ENCODE measurements around the gene RFX7. TPM values are rescaled to one million over a fixed set of nuclear protein-coding genes. Genes with fewer than 3 reads are reported as not detected.

RFX7 gene
- total RNA-seq, 1 experiment from 2014 or later, result 5.7 TPM

- DNase-seq (ENCODE audit: extremely low read depth, low read depth), result no peak
These were observed 95.6 kb downstream of the RFX7 start for GRCh38 chr15:56148064-56148463.

- no peak for DNase-seq (ENCODE audit: extremely low read depth, low read depth)
These were observed 96.9 kb downstream of the RFX7 start for GRCh38 chr15:56146756-56147155.

- no peak for DNase-seq (ENCODE audit: extremely low read depth, low read depth)
These were observed 115.6 kb downstream of the RFX7 start for GRCh38 chr15:56128081-56128480.

GRCh38 chr15:56126409-56126808 is 117.3 kb downstream of the RFX7 start:
- no peak for DNase-seq (ENCODE audit: extremely low read depth, low read depth)

GRCh38 chr15:56124391-56124790 is 119.3 kb downstream of the RFX7 start:
- no peak for DNase-seq (ENCODE audit: extremely low read depth, low read depth)

- DNase-seq (ENCODE audit: extremely low read depth, low read depth), result no peak
These were observed 137.8 kb downstream of the RFX7 start for GRCh38 chr15:56105855-56106254.

GRCh38 chr15:56102441-56102840 is 141.2 kb downstream of the RFX7 start:
- no peak for DNase-seq (ENCODE audit: extremely low read depth, low read depth)

- DNase-seq (ENCODE audit: extremely low read depth, low read depth), result no peak
These were observed 144.4 kb downstream of the RFX7 start for GRCh38 chr15:56099311-56099710.

- DNase-seq (ENCODE audit: extremely low read depth, low read depth), result no peak
These were observed 145.3 kb downstream of the RFX7 start for GRCh38 chr15:56098195-56098863.

GRCh38 chr15:56095406-56095805 is 148.3 kb downstream of the RFX7 start:
- no peak for DNase-seq (ENCODE audit: extremely low read depth, low read depth)

- DNase-seq (ENCODE audit: extremely low read depth, low read depth), result no peak
These were observed 149.5 kb downstream of the RFX7 start for GRCh38 chr15:56094171-56094570.

GRCh38 chr15:56088389-56088788 is 155.3 kb downstream of the RFX7 start:
- DNase-seq (ENCODE audit: extremely low read depth, low read depth), result no peak

GRCh38 chr15:56086566-56086965 is 157.1 kb downstream of the RFX7 start:
- DNase-seq (ENCODE audit: extremely low read depth, low read depth), result no peak

GRCh38 chr15:56082263-56082761 is 161.4 kb downstream of the RFX7 start:
- DNase-seq (ENCODE audit: extremely low read depth, low read depth), result no peak

GRCh38 chr15:56077081-56077480 is 166.6 kb downstream of the RFX7 start:
- DNase-seq (ENCODE audit: extremely low read depth, low read depth), result no peak

- DNase-seq (ENCODE audit: extremely low read depth, low read depth), result no peak
These were observed 167.0 kb downstream of the RFX7 start for GRCh38 chr15:56076640-56077039.

- no peak for DNase-seq (ENCODE audit: extremely low read depth, low read depth)
These were observed 169.0 kb downstream of the RFX7 start for GRCh38 chr15:56074481-56075265.

- no peak for DNase-seq (ENCODE audit: extremely low read depth, low read depth)
These were observed 179.5 kb downstream of the RFX7 start for GRCh38 chr15:56064152-56064551.

- no peak for DNase-seq (ENCODE audit: extremely low read depth, low read depth)
These were observed 184.0 kb downstream of the RFX7 start for GRCh38 chr15:56059716-56060115.

GRCh38 chr15:56058986-56059385 is 184.7 kb downstream of the RFX7 start:
- no peak for DNase-seq (ENCODE audit: extremely low read depth, low read depth)

GRCh38 chr15:56056626-56057025 is 187.1 kb downstream of the RFX7 start:
- no peak for DNase-seq (ENCODE audit: extremely low read depth, low read depth)

GRCh38 chr15:56053046-56053400 is 190.7 kb downstream of the RFX7 start:
- no peak for DNase-seq (ENCODE audit: extremely low read depth, low read depth)
